ENCODE data around the gene IL1RAPL2. TPM values are rescaled to one million over a fixed set of nuclear protein-coding genes. Genes with fewer than 3 reads are reported as not detected.
"Not testable (repeated sequence)": the region's sequence is repeated elsewhere in the genome, so short reads cannot be mapped to it uniquely, and the experiment has no call there.

IL1RAPL2 gene
- polyA plus RNA-seq, 3 donors = not detected

DNA sequence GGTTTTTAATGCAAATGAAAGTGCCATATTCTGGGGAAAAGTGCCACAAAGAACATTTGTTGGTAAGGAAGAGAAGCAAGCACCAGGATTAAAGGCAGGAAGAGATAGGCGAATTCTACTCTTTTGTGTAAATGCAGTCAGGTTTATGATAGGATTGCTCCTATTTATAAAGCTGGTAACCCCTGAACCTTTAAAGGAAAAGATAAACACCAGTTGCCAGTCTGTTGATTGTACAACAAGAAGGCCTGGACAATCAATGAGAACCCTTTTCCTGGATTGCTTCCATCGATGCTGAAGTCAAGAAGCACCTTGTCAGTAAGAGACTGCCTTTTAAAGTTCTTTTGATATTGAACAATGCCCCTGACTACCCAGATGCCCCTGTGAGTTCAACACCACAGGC is 1098.2 kb downstream of the IL1RAPL2 start:
- no peak overlapping the region for H2AFZ ChIP-seq (ENCODE audit: insufficient read depth, low read depth, low read length, poor library complexity, severe bottlenecking)
- peaks cover 0 to 5% (median 0%) of the 10 kb centered on the region in 3 donors for H3K27me3 Mint-ChIP-seq (ENCODE audit: low read depth in 3 of 3)
- intact Hi-C loops (cut with micrococcal nuclease) = no loop called here
- no peak overlapping the region for H3K27ac Mint-ChIP-seq
- no peaks in the 10 kb centered on the region for H3K9me3 ChIP-seq (replicated peaks in 1 of 2; ENCODE audit: control insufficient read depth in 1 of 2, insufficient read depth in 1 of 2, low read length in 2 of 2)
- DNase-seq = no peak
- no peaks in the 10 kb centered on the region for H3K36me3 ChIP-seq (replicated peaks in 1 of 2; ENCODE audit: control insufficient read depth in 1 of 2, insufficient read depth in 2 of 2, low read length in 2 of 2)
- H3K4me3 ChIP-seq (replicated peaks in 1 of 3; ENCODE audit: low read depth in 2 of 3, low read length in 3 of 3) = no peak overlapping the region
- H3K4me1 Mint-ChIP-seq = no peaks in the 10 kb centered on the region
- no peak overlapping the region for H3K9ac ChIP-seq (ENCODE audit: insufficient read depth, low read length, poor library complexity, severe bottlenecking)
- no CpG with 5 or more reads among the region's 2 CpGs for WGBS (ENCODE audit: insufficient coverage)
- no peaks in the 10 kb centered on the region for H3K4me1 ChIP-seq (ENCODE audit: control insufficient read depth in 1 of 2, insufficient read depth in 2 of 2, low read length in 2 of 2)
- H3K27ac ChIP-seq (ENCODE audit: low read depth in 1 of 2, low read length in 2 of 2) = no peak overlapping the region
- no peaks in the 10 kb centered on the region for H4K20me1 ChIP-seq (ENCODE audit: insufficient read depth, low read length)
- H3K9me3 Mint-ChIP-seq = peaks cover 0 to 3% (median 0%) of the 10 kb centered on the region in 7 donors
- H3K27me3 ChIP-seq (ENCODE audit: control insufficient read depth in 2 of 2, insufficient read depth in 2 of 2, low read length in 2 of 2) = no peaks in the 10 kb centered on the region
- no peaks in the 10 kb centered on the region for H3K79me2 ChIP-seq (ENCODE audit: insufficient read depth, low read length)
- H3K36me3 Mint-ChIP-seq = no peaks in the 10 kb centered on the region
- TF ChIP-seq, protein P1, sequence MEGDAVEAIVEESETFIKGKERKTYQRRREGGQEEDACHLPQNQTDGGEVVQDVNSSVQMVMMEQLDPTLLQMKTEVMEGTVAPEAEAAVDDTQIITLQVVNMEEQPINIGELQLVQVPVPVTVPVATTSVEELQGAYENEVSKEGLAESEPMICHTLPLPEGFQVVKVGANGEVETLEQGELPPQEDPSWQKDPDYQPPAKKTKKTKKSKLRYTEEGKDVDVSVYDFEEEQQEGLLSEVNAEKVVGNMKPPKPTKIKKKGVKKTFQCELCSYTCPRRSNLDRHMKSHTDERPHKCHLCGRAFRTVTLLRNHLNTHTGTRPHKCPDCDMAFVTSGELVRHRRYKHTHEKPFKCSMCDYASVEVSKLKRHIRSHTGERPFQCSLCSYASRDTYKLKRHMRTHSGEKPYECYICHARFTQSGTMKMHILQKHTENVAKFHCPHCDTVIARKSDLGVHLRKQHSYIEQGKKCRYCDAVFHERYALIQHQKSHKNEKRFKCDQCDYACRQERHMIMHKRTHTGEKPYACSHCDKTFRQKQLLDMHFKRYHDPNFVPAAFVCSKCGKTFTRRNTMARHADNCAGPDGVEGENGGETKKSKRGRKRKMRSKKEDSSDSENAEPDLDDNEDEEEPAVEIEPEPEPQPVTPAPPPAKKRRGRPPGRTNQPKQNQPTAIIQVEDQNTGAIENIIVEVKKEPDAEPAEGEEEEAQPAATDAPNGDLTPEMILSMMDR (IDR thresholded peaks at IDR 0.05) = no peak
- no peak overlapping the region for H3K4me3 Mint-ChIP-seq
- no peak overlapping the region for H3K4me2 ChIP-seq (replicated peaks; ENCODE audit: extremely low read depth, low read length, poor library complexity, severe bottlenecking)

DNA sequence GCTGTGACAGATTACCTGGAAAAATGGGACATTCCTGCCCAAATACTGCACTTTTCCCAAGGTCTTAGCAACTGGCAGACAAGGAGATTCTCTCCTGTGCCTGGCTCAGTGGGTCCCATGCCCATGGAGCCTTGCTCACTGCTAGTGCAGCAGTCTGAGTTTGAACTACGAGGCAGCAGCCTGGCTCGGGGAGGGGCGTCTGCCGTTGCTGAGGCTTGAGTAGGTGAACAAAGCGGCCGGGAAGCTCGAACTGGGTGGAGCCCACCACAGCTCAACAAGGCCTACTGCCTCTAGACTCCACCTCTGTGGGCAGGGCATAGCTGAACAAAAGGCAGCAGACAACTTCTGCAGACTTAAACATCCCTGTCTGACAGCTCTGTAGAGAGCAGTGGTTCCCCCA is 1118.3 kb downstream of the IL1RAPL2 start:
- H3K27me3 ChIP-seq (ENCODE audit: control insufficient read depth in 2 of 2, insufficient read depth in 2 of 2, low read length in 2 of 2); DNase-seq; H4K20me1 ChIP-seq (ENCODE audit: insufficient read depth, low read length); H3K4me3 Mint-ChIP-seq; H3K9me3 Mint-ChIP-seq; H3K27me3 Mint-ChIP-seq (ENCODE audit: low read depth in 3 of 3); H3K4me2 ChIP-seq (replicated peaks; ENCODE audit: extremely low read depth, low read length, poor library complexity, severe bottlenecking); H3K9ac ChIP-seq (ENCODE audit: insufficient read depth, low read length, poor library complexity, severe bottlenecking); H3K79me2 ChIP-seq (ENCODE audit: insufficient read depth, low read length); H3K36me3 ChIP-seq (replicated peaks in 1 of 2; ENCODE audit: control insufficient read depth in 1 of 2, insufficient read depth in 2 of 2, low read length in 2 of 2); H3K4me1 Mint-ChIP-seq; H3K9me3 ChIP-seq (replicated peaks in 1 of 2; ENCODE audit: control insufficient read depth in 1 of 2, insufficient read depth in 1 of 2, low read length in 2 of 2); H3K4me3 ChIP-seq (replicated peaks in 1 of 3; ENCODE audit: low read depth in 2 of 3, low read length in 3 of 3); intact Hi-C loops (cut with micrococcal nuclease); H2AFZ ChIP-seq (ENCODE audit: insufficient read depth, low read depth, low read length, poor library complexity, severe bottlenecking); H3K27ac Mint-ChIP-seq; H3K27ac ChIP-seq (ENCODE audit: low read depth in 1 of 2, low read length in 2 of 2); H3K36me3 Mint-ChIP-seq; H3K4me1 ChIP-seq (ENCODE audit: control insufficient read depth in 1 of 2, insufficient read depth in 2 of 2, low read length in 2 of 2): not testable (repeated sequence)
- no CpG with 5 or more reads among the region's 7 CpGs for WGBS (ENCODE audit: insufficient coverage)
